ENCODE results near the gene BNC2. TPM values are rescaled to one million over a fixed set of nuclear protein-coding genes. Genes with fewer than 3 reads are reported as not detected.

BNC2 gene
- total RNA-seq, 1 donor from 2014 or later = 15.2 TPM

DNA sequence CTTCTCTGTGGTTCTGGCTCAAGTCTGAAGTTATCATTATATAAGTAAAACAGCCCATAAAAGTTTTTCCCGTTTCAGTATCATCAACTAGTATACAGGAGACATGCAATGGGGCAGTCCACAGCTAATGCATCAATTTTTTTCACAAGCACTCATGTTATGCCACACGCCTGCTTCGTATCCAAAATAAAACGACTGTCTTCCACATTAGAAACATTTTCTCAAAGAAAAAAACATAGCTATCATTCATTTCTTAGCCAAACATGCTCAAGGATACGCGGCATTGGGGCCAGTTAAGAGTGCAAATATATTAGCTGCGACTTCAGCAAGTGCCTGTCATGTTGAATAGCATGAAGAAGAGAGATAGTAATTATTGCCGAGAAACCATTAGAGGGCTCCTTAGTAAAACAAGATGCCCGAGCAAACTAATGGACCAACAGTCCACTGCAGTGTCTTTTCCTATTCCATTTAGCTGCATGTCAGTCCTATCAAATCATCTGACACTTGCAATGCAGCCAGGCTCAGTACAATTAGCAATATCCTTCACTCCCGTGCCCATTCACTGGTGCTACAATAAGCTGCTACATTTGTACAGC, 68.5 kb downstream of the BNC2 start:
- H3K4me1 Mint-ChIP-seq (ENCODE audit: low read depth, unreplicated experiment) = peaks cover 8% of the 10 kb centered on the region
- H3K36me3 Mint-ChIP-seq (ENCODE audit: unreplicated experiment) = no peaks in the 10 kb centered on the region
- no peak for DNase-seq
- H3K4me3 Mint-ChIP-seq (ENCODE audit: unreplicated experiment) = no peak overlapping the region
- no peak overlapping the region for H3K27ac Mint-ChIP-seq (ENCODE audit: unreplicated experiment)
- TF ChIP-seq, protein P1, sequence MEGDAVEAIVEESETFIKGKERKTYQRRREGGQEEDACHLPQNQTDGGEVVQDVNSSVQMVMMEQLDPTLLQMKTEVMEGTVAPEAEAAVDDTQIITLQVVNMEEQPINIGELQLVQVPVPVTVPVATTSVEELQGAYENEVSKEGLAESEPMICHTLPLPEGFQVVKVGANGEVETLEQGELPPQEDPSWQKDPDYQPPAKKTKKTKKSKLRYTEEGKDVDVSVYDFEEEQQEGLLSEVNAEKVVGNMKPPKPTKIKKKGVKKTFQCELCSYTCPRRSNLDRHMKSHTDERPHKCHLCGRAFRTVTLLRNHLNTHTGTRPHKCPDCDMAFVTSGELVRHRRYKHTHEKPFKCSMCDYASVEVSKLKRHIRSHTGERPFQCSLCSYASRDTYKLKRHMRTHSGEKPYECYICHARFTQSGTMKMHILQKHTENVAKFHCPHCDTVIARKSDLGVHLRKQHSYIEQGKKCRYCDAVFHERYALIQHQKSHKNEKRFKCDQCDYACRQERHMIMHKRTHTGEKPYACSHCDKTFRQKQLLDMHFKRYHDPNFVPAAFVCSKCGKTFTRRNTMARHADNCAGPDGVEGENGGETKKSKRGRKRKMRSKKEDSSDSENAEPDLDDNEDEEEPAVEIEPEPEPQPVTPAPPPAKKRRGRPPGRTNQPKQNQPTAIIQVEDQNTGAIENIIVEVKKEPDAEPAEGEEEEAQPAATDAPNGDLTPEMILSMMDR (IDR thresholded peaks at IDR 0.05; ENCODE audit: partially characterized antibody, unreplicated experiment) = no peak
- no peaks in the 10 kb centered on the region for H3K9me3 Mint-ChIP-seq (ENCODE audit: unreplicated experiment)
- no peaks in the 10 kb centered on the region for H3K27me3 Mint-ChIP-seq (ENCODE audit: unreplicated experiment)

- H3K4me3 Mint-ChIP-seq (ENCODE audit: unreplicated experiment) = no peak overlapping the region
- TF ChIP-seq, protein P1 (IDR thresholded peaks at IDR 0.05; ENCODE audit: partially characterized antibody, unreplicated experiment) = no peak
- no peaks in the 10 kb centered on the region for H3K4me1 Mint-ChIP-seq (ENCODE audit: low read depth, unreplicated experiment)
- no peaks in the 10 kb centered on the region for H3K27me3 Mint-ChIP-seq (ENCODE audit: unreplicated experiment)
- H3K36me3 Mint-ChIP-seq (ENCODE audit: unreplicated experiment) = no peaks in the 10 kb centered on the region
- no peak overlapping the region for H3K27ac Mint-ChIP-seq (ENCODE audit: unreplicated experiment)
- H3K9me3 Mint-ChIP-seq (ENCODE audit: unreplicated experiment) = no peaks in the 10 kb centered on the region
- DNase-seq = no peak
Measured at GRCh38 chr9:16796304-16796825, 74.1 kb downstream of the BNC2 start.

- Mint-ChIP-seq H3K4me1 (ENCODE audit: low read depth, unreplicated experiment) (no peaks in the 10 kb centered on the region), H3K27me3 (ENCODE audit: unreplicated experiment) (no peaks in the 10 kb centered on the region), H3K9me3 (ENCODE audit: unreplicated experiment) (no peaks in the 10 kb centered on the region), H3K36me3 (ENCODE audit: unreplicated experiment) (no peaks in the 10 kb centered on the region), H3K27ac (ENCODE audit: unreplicated experiment) (no peak overlapping the region), H3K4me3 (ENCODE audit: unreplicated experiment) (no peak overlapping the region)
- DNase-seq = no peak
- TF ChIP-seq, protein P1 (IDR thresholded peaks at IDR 0.05; ENCODE audit: partially characterized antibody, unreplicated experiment) = no peak
Measured at GRCh38 chr9:16794871-16795639, 75.4 kb downstream of the BNC2 start.

- H3K27ac Mint-ChIP-seq (ENCODE audit: unreplicated experiment) = no peak overlapping the region
- H3K36me3 Mint-ChIP-seq (ENCODE audit: unreplicated experiment) = no peaks in the 10 kb centered on the region
- TF ChIP-seq, protein P1 (IDR thresholded peaks at IDR 0.05; ENCODE audit: partially characterized antibody, unreplicated experiment) = no peak
- no peaks in the 10 kb centered on the region for H3K27me3 Mint-ChIP-seq (ENCODE audit: unreplicated experiment)
- DNase-seq = no peak
- H3K4me3 Mint-ChIP-seq (ENCODE audit: unreplicated experiment) = no peak overlapping the region
- H3K9me3 Mint-ChIP-seq (ENCODE audit: unreplicated experiment) = no peaks in the 10 kb centered on the region
- no peaks in the 10 kb centered on the region for H3K4me1 Mint-ChIP-seq (ENCODE audit: low read depth, unreplicated experiment)
Measured at GRCh38 chr9:16794103-16794502, 76.4 kb downstream of the BNC2 start.

- H3K9me3 Mint-ChIP-seq (ENCODE audit: unreplicated experiment) = no peaks in the 10 kb centered on the region
- H3K4me3 Mint-ChIP-seq (ENCODE audit: unreplicated experiment) = no peak overlapping the region
- H3K27me3 Mint-ChIP-seq (ENCODE audit: unreplicated experiment) = no peaks in the 10 kb centered on the region
- no peak for DNase-seq
- peaks cover 3% of the 10 kb centered on the region for H3K4me1 Mint-ChIP-seq (ENCODE audit: low read depth, unreplicated experiment)
- TF ChIP-seq, protein P1 (IDR thresholded peaks at IDR 0.05; ENCODE audit: partially characterized antibody, unreplicated experiment) = no peak
- H3K27ac Mint-ChIP-seq (ENCODE audit: unreplicated experiment) = no peak overlapping the region
- no peaks in the 10 kb centered on the region for H3K36me3 Mint-ChIP-seq (ENCODE audit: unreplicated experiment)
Measured at GRCh38 chr9:16787724-16788123, 82.7 kb downstream of the BNC2 start.
